Upper lobe of left lung (tissue), 4 donors: ENCODE data around the gene GPR18.

Experiments used
- CTCF ChIP-seq, 6 experiments: fragments of 450-650 bp in 4 of 6; fragments of 200-600 bp in 2 of 6; sonication (generic) in 2 of 6; IDR thresholded peaks; one replicate each; pipeline ENCODE4 v1.5.1; 2016 to 2019; ENCODE audit warnings: antibody characterized with exemption in 6 of 6
- POLR2A ChIP-seq, 4 donors: fragments of 450-650 bp; IDR thresholded peaks; one replicate each; pipeline ENCODE4 v1.5.1; 2016 to 2017; ENCODE audit warnings: antibody characterized with exemption in 4 of 4, mild to moderate bottlenecking in 2 of 4

GRCh38 chr13:99288089-99288488, 29.9 kb upstream of the GPR18 start:
- TF ChIP-seq POLR2A (IDR thresholded peaks at IDR 0.05) (no peak), CTCF (IDR thresholded peaks at IDR 0.05) (no peak)
